CD4-positive, alpha-beta T cell treated with Interferon alpha-2 for 1 hour (primary cell): ENCODE measurements around the gene CCDC82.
A peak's percentile ranks its signal among the peaks of the same experiment; 100 is the strongest.

Experiments
- DNase-seq, 2 donors: peaks; one replicate each; pipeline ENCODE4 v3.0.0-alpha.2; 2020 to 2022

The CCDC82 gene

DNA sequence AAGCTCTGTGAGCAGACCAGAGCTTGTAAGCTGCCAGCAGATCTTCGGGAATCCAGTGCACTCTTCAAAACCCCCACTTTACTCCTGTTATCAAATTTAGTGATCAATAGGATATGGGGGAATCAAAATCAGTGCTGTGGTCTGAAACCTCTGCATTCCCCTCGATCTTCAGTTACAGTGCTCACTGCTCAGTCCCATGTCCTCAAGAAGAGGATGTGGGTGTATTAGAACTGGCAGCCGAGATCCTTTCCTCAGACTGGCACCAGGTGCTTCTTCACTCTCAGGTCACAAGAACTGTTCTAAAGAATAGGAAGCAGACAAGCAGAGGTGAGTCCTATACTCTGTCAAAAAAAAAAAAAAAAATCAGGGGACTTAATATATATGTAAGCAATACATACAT, 31.4 kb downstream of the CCDC82 start:
- DNase-seq = no peak

DNA sequence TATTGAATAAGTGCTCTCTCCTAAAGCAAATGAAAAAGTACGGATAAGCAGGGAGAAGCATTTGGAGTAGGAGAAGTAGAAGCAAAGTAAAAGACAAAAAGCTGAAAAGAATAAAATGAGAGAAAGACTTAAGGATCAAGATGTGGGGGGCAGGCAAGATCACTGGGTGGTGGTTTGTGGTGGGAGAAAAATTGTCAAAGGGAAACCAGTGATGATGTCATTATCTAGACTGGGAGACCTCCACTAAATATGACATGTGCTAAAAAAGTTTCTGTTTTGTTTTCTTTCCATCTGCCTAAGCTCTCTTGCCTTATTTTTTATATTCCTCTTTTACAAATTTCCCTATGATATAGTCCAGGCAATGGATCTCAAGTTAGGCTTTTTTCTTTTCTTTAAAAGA, 31.9 kb downstream of the CCDC82 start:
- DNase-seq = no peak

DNA sequence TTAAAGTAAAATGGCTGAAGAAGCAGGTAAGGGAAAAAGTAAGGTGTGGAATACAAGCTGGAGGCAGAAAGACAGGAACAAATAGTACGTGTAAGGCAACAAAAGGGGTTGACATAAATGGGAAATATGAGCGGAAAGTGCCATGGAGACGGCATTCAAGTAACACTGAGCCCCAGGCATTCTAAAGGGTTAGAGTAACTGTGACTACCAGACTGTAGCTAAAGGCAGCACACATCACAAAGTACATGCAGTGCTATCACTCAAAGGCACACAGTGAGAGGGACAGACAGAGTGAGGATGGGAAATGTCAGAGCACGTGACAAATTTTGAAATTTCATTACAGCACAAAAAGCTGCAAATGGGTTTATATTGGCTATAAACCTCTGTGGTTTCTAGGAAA, 32.9 kb downstream of the CCDC82 start:
- DNase-seq = no peak

DNA sequence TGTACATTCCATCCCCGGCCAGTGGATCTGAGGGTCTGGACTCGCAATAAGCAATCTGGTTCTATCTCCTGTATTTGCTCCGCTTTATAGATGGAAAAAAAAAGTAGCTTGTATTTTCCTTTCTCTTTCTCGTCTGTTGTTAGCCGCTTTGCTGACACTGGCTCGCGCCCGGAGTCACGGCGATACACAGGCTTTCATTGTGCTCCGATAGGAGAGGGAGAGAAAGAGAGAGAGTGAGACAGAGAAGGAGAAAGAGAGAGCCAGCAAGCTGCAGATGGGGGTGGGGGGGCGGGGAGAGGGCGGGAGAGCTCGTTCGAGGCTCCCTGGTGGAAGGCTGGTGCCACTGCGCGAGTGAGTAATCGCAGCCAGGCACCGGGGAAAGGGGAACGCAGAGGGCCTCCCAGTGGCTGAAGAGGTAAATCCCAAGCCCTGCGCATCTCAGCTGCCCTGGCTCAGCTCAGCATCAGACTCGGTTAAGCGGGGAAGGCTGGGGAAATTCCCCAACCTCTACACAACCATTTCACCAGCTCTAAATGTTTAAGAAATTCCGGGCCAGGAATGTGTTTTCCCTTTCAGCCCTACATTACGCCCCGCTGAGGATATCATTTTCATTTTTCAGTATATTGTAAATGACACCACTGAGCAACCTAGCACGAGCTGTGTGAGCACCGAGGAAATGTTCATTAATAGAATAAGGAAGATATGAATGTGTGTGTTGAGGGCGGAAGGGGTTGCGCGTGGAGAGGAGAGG, 46.6 kb downstream of the CCDC82 start, which contains the start of gene MAML2:
Gene MAML2 (minus strand): TSS at position 235 of the 751 bp plus-strand sequence. CDS start 1,300 bp downstream, outside the sequence.
- peak; percentile 92 to 94 for DNase-seq

DNA sequence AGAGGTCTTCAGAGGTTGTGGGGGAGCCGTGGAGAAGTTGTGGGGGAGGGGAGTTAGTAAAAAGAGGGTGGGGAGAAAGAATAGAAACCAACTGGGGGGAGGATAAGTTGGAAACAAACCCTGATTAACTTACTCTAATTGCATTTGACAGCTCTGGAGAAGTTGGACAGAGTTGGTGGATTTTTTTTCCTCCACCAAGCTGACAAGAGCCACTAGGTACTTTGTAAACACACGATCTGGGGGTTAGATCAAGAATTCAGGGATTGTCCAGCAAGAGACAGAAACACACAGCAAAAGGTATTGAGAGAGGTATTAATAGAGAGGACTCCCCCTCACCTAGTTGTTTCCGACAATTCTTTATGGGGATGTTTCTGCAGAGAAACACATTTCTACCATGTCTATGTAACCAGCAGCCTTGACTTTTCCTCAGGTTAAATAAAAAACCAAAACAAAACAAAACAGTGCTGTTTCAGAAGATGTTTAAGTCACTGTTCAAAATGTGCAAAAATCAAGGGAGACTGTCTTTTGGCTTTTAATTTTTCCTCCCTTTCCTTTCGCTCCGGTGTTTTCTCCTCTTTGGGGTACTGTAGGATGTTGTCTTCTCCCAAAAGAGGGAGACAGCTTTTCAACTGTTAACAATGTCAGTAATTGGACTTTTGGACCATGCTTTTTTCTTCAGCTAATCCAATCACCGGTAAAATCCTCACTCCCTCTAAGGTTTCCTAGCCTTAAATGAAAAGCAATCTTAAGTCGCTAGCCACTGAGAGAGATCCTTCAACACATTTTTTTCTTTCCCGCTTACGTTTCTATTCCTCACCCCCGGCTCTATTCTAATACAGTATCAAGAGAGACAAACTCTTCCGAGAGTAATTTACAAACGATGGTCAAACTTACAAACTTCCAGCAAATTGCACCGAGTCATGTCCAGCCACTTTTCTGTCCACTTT, 47.4 kb downstream of the CCDC82 start:
- DNase-seq = no peak

DNA sequence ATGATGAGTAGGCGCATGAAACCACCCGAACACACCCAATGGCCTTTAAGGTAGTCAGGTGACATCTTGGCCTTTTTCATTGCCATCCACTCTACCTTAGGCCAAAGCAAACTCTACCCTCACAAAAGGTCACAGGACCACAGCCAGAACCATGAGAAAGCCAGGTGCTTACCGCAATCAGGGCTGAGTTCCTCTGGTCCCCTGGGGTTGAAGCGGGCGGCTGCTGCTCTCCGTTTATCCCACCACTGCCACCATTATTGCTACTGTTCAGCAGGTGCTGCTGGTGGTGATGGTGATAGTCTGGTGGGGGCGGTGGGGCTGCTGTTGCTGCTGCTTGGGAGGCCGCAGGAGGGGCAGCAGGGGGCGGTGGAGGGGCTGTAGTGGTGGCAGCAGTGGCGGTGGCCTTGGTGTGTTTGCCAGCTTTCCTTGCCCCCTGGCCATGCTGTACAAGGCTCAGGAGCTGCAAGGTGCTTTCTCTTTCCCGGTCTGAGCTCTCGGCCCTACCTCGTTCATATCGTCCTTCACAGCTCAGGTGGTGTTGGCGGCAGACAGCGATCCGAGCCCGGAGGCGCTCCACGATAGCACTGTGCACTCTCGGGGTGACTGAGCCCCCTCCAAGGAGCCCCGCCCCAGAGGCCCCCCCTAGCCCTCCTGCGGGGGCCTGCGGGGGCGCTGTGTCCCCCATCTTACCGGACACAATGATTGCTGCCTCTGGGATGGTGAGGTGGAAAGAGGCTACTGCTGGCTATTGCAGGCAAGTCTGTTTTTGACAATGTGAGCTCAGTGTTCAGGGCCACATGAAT, 48.3 kb downstream of the CCDC82 start:
- DNase-seq = peak; percentile 71 to 82

DNA sequence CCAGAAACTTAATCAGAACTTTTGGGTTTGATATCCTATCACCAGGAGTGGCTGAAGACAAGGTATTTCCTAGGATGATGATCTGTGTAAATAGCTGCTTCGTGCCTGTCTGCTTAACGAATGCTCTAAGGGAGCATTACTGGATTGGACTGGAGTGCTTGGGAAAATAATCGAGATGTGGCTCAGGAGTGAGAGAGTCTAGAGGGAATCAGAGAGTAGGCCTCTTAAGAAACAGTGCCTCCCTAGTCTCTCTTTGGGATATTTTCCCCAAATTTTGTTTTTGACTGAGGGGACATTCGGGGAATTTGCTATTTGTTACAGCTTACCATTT, 49.2 kb downstream of the CCDC82 start:
- no peak for DNase-seq

DNA sequence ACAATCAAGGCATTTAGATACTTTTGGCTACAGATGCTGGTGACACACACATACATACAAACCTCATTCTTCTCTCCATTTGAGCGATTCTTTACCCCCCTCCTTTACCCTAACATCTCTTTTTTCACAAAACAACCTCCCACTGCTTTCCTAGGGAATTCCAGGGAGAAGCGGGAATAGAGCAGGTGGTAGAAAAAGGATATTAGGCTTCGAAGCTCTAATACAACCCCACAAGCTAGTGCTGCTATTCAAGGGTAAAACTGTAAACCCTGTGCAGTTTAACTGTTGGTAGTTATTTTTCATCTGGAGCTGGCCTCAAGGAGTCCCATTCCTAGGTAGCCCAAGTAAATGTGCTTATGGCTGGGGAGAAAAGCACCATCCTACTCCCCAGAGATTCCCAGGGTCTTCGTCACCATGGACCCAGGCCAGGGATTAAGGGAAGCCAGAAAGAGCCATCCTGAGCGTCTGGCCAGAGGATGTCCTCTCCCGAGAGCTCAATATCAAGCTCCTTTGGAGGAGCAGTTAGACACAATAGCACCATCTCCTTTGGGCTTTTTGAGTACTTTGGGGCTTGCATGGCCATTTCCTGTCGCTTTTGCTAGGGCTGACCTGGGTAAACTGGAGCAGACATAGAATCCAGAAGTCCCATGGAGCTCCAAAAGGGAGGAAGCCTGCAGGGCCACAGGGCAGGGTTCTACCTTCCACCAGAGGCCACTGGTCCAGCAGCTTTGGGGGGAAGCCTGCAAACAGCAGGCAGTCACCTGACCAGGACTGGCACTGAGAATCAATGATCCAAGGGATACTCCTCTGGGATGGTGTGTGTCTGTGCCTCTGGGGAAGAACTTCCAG, 49.8 kb downstream of the CCDC82 start:
- peak in 1 of 2 donors; percentile 8 for DNase-seq

DNA sequence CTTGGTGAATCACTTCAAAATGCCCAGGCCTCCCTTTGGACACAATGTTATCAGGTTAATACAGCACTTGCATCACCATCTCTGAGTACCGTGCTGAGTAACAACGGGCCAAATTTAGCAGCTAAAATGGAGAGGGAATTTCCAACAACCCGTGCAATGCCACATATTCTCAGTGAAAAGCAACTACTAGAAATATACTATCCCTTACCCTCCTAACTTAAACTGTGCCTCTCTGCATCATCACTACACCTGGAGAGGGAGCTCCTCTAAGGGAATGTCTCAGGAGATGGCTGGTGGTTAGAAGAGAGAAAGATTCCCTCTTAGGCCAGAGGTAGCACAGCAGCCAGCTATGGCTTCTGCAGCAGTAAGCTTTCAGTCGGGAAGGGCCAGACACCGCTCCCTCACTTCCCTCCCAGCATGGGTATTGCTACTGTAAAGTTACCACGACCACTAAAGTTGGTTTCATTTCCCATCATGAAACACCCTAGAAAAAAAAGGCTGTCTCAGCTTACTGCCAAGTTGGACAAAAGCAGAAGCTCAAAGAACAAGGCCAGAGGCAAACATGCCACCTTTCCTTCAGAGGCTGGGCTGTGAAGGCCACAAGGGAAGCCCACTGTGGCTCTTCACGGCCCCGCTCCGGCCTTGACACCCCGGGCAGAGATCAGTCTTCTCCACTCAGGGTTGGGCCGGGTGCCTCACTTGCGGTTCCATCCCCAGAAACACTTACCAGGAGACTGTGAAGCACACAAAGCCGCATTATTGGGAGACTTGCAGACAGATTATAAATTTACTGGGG, 50.6 kb downstream of the CCDC82 start:
- DNase-seq = peak; percentile 60 to 70

DNA sequence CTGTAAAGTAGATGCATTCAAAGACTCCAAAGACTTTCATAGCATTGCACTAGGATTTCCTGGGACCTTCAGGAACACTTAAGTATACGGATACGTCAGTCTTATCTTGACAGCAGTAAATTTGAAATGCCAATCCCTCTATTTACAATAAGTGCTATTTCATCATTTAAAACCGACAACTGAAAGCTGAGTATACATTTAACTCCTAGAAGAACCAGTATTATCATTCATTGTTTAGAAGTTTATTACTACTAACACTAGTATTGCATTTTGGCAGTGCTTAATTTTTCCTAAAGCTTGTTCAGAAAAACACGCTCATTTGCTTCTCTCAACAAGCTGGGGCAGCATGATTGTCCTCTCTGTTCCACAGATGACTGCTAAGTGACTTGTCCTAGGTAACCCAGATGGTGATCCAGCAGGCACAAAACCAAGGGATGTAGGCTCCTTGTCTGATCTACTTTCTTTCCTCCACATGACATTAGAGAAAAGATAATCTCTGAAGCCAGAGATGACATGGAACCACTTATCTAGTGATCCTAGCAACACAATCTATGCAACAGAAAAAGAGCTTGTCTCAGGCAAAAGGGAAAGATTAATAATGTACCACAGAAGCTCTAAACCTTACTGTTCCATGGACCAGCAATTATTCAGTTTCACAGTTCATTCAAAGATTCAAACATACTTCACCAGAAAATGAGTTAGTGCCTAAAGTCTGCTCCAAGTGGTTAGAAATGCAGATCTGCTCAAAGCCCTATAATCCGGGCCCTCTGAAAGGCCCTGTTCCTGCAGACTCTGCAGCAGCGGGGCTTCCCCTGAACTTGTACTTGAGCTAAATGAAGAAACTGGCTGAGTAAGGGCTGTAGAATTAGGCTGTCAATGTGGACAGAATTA, 51.9 kb downstream of the CCDC82 start:
- DNase-seq = peak; percentile 39 to 50

DNA sequence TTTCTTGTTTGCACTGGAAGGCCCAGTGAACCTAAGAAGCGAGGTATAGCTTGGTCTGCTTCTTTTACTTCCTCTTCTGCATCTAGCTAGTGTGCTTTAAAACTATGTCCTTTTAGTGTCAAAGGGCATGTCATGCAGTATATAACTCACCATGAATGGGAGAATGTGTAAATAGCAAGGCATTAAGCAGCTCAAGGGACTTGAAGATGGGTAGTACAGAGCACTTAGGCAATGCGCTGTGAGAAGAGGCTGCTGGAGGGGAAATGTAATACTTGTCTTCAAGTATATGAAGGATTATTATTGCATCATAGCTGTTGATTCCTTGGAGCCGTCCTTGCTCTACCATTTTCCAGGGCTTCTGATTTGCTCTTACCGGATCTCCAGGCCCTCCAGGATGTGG, 54.3 kb downstream of the CCDC82 start:
- no peak for DNase-seq

DNA sequence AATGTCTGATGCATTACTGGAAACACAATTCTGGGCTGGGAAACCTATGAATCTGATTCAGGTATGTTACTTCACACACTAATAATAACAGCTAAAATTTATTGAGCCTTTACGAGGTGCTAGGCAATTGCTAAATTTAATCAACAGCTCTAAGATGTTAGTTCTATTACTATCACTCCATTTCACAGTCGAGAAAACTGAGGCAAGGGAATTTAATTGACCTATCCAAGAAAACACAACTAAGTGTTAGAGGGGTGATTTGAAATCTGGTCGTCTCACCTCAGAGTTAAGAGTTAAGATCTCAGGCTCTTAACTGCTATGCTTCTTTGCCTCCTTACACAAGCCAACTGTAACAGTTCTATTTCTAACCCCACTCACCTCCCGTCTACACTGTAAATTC, 55.5 kb downstream of the CCDC82 start:
- DNase-seq = no peak

DNA sequence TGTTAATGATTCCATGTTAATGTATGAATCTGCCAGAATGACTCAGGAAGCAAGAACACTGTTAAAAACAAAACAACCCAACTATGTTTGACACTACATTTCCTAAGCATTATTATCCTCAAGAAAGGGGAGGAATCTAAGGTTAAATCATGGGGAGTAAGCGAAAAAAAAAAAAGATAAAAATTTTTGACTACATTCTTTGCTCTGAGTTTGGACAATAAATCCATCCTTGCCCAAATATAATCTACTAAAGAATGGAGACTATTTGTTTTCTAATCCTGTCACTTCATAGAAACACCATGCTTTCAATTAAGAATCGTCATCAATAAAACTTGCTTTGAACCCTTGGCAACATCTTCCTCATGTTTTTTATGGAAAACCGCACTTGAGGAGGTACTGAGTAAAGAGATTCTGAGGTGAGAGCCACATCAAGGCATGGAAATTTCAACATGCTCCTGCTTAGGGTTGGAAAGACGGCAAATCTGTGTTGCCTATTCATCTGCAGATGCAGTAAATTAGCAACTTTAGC, 56.5 kb downstream of the CCDC82 start:
- DNase-seq = no peak

DNA sequence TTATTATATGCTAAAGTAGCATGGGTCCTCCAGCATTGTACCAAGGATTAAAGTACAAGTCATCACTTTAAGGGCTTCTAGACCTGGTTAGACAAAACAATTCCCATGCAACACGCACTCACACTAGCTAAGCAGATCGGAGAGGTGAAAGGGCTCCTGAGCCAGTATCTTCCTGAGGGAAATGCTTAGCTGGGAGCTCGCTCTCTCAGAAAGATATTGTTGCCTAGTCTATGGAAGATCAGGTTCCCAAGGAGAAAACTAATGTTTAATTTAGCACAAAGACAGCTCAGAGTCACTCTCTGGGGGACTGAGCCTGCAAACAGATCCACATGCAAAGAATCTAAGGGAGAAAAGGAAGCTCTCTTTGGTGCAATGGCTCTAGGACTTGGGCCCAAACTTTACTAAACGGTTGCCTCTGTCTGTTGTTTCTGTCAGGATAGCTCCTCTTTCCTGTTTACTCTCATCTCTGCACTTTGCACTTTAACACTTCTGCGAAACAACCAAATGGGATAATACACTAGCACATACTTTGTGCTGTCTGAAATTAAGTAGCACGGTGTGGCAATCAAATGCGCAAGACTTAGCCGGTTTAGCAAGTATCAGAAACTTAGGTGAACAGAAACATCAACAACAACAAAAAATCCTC, 57.5 kb downstream of the CCDC82 start:
- DNase-seq = no peak

DNA sequence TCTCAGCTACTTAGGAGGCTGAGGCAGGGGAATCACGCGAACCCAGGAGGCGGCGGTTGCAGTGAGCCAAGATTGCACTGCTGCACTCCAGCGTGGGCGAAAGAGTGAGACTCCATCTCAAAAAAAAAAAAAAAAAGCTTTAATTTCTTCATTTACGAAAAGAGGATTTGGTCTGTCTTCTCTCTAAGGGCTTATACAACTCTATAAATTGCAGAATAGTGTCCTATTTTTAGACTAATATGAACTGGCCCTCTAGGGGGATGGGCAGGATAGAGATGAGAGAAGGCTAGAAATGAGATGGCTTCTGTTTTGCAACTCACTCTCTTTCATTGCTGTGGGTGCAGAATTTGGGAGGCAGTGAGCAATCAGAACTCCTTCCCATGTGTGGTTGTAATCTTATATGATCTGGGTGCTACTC, 58.0 kb downstream of the CCDC82 start:
- DNase-seq = no peak

DNA sequence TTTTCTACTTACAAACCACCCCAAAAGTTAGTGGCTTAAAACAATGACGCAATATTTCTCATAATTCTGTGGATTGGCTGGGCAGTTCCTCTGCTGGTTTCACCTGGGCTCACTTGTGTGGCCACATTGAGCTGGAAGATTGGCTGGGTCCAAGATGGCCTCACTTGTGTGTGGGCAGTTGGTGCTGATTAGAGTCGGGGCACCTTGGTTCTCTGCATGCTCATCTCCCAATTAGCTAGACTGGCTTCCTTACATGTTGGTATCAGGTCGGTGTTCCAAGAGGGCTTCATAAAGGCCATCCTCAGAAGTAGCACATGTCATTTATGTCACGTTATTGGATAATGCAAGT, 59.2 kb downstream of the CCDC82 start:
- no peak for DNase-seq

DNA sequence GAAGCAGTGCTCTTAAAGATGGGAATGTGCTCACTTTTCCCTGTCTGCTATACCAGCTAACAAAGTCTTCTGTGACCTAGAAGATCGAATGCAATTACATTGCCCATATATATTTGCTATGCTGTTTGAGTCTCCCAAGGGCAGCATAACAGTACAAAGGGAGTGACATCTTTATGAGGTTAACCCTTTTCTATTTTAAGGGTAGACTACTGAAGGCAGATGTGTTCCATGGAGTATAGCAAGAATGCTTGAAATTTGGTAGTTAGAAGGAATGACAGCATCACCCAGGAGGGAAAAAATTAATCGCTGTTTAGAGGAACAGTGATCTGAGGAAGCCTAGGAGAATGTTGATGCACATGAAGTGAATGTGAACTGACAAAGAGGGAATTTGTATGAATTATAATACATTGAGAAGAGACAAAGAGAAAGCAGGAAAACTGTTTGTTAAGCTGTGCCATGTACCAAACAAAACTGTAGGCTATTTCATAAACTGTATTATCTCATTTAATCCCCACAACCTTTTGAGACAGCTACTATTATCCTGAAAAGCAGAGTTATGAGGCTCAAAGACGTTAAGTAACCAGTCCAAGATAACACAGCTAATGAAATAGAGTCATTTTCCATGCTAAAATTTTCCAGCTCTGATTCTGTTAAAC, 59.7 kb downstream of the CCDC82 start:
- no peak for DNase-seq

DNA sequence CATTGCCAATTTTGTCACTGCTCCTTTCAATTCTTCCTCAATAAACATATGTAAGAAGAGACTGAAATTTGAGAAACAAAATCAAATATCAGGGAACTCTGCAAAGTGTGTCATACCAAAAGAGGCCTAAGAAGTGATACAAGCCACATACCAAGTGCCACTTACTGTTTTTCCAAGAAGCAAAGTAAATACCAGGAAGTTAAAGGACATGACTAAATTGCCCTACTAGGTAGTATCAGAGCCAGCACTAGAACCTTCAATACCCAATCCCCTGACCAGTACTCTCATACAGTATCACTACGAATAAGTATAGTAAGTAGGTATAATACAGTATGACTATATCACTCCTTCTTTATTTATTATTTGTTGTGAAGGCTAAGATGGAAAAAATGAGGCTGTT, 60.3 kb downstream of the CCDC82 start:
- no peak for DNase-seq

DNA sequence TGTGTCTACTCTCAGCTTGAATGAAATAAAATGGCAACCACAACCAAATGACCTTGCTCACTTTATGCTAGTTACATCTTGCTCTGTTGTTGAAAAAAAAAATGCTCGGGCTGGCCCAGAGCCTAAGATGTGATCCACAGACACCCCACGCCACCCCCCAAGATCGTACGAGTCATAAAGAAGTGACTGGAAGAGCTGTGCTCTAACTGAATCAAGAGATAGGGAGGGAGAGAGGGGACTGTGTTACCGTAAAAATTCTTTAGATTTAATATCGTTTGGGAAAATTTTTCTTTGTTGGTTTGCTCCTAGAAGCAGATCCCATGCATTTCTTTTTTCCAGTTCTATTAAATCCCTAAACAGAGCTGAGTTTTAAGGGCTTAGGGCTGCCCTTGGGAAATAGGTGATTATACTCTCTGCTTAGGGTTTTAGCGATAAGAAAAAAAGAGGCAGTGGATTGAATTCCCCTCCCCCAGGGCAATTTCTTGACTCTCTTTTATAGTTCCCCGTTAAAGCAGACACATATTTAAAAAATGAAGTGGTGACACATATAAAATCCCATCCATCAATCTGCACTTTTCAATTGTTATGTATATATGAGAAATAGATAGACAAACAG, 61.2 kb downstream of the CCDC82 start:
- DNase-seq = no peak
